HG02943 (cell line): Measurements from ENCODE around the gene TSHZ3.

Experiments
- ATAC-seq: cut with Tn5 transposase; IDR thresholded peaks from one replicate; pipeline ENCODE4 v1.9.1; 2021; ENCODE audit warnings: mild to moderate bottlenecking, low read depth, moderate library complexity; ENCODE audit not compliant: unreplicated experiment

Gene TSHZ3

GRCh38 chr19:31269425-31270127, 79.7 kb downstream of the TSHZ3 start:
- ATAC-seq = no peak

- ATAC-seq = no peak
Measured at GRCh38 chr19:31268751-31269383, 80.4 kb downstream of the TSHZ3 start.

GRCh38 chr19:31266731-31267130, 82.5 kb downstream of the TSHZ3 start:
- ATAC-seq = no peak

GRCh38 chr19:31266196-31266595, 83.0 kb downstream of the TSHZ3 start:
- ATAC-seq = no peak

- ATAC-seq = no peak
Measured at GRCh38 chr19:31264041-31264778, 85.0 kb downstream of the TSHZ3 start.

- no peak for ATAC-seq
Measured at GRCh38 chr19:31263328-31263727, 85.9 kb downstream of the TSHZ3 start.

- no peak for ATAC-seq
Measured at GRCh38 chr19:31262725-31263191, 86.5 kb downstream of the TSHZ3 start.

GRCh38 chr19:31261603-31262212, 87.5 kb downstream of the TSHZ3 start:
- no peak for ATAC-seq

- ATAC-seq = no peak
Measured at GRCh38 chr19:31261019-31261602, 88.1 kb downstream of the TSHZ3 start.

- no peak for ATAC-seq
Measured at GRCh38 chr19:31260171-31260933, 88.9 kb downstream of the TSHZ3 start.

GRCh38 chr19:31258211-31259052, 90.8 kb downstream of the TSHZ3 start:
- ATAC-seq = no peak

GRCh38 chr19:31257426-31258130, 91.7 kb downstream of the TSHZ3 start:
- no peak for ATAC-seq

- no peak for ATAC-seq
Measured at GRCh38 chr19:31257025-31257424, 92.2 kb downstream of the TSHZ3 start.

GRCh38 chr19:31256593-31256960, 92.7 kb downstream of the TSHZ3 start:
- no peak for ATAC-seq

- no peak for ATAC-seq
Measured at GRCh38 chr19:31255831-31256592, 93.2 kb downstream of the TSHZ3 start.

GRCh38 chr19:31255174-31255799, 93.9 kb downstream of the TSHZ3 start:
- ATAC-seq = no peak

GRCh38 chr19:31254611-31255010, 94.6 kb downstream of the TSHZ3 start:
- ATAC-seq = no peak
